Measurements from ENCODE around the gene COL8A2. TPM values are rescaled to one million over a fixed set of nuclear protein-coding genes. Genes with fewer than 3 reads are reported as not detected.

The COL8A2 gene
- total RNA-seq, 2 donors from 2014 or later: 0.18 to 0.40 TPM

DNA sequence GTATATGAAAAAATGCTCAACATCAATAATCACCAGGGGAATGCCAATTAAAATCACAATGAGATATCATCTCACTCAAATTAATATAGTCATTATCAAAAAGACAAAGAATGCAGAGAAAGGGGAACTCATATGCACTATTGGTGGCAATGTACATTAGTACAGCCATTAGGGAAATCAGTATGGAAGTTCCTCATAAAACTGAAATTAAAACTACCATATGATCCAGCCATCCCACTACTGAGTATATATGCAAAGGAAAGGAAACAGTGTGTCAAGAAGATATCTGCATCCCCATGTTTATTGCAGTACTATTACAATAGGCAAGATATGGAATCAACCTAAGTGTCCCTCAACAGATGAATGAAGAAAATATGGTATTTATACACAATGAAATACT lies 73.2 kb downstream of the COL8A2 start:
- H3K4me3 Mint-ChIP-seq: no peak overlapping the region
- H3K27ac Mint-ChIP-seq: no peak overlapping the region
- peaks cover 34% of the 10 kb centered on the region for H3K36me3 Mint-ChIP-seq (ENCODE audit: low read depth)
- Histone ChIP-seq H3K27ac (ENCODE audit: low read depth, low read length) (no peak overlapping the region), H3K4me1 (ENCODE audit: control insufficient read depth, insufficient read depth, low read length) (no peaks in the 10 kb centered on the region), H3K27me3 (ENCODE audit: control insufficient read depth, insufficient read depth, low read length, poor library complexity, severe bottlenecking) (no peaks in the 10 kb centered on the region), H3K9me3 (ENCODE audit: control insufficient read depth, low read length) (no peaks in the 10 kb centered on the region), H3K36me3 (ENCODE audit: control insufficient read depth, insufficient read depth, low read length) (peaks cover 43% of the 10 kb centered on the region), H3K4me3 (ENCODE audit: low read length) (no peak overlapping the region), H3K9ac (ENCODE audit: extremely low read depth, low read length, poor library complexity, severe bottlenecking) (no peak overlapping the region)
- no peaks in the 10 kb centered on the region for H3K9me3 Mint-ChIP-seq
- no peaks in the 10 kb centered on the region for H3K4me1 Mint-ChIP-seq
- no peak for TF ChIP-seq CTCF (conservative IDR thresholded peaks at IDR 0.05)
- no peaks in the 10 kb centered on the region for H3K27me3 Mint-ChIP-seq (ENCODE audit: insufficient read depth)
- DNase-seq: no peak

Other genes with a start within 250 kb of the COL8A2 start
- gene AGO1, start 242.0 kb downstream of the COL8A2 start, total RNA-seq: 10 to 100 TPM; 54.5 to 65.7 TPM
- 10 to 100 TPM; 32.8 to 39.8 TPM for gene AGO3, start 194.1 kb downstream of the COL8A2 start, total RNA-seq
- gene TEKT2, start 41.1 kb downstream of the COL8A2 start, total RNA-seq: 1 to 10 TPM; 5.6 to 9.5 TPM
- 10 to 100 TPM; 22.1 to 25.3 TPM for gene ADPRS, start 36.3 kb downstream of the COL8A2 start, total RNA-seq
- gene TRAPPC3, start 24.3 kb upstream of the COL8A2 start, total RNA-seq: 10 to 100 TPM; 61.5 to 79.9 TPM
- gene MAP7D1, start 30.9 kb upstream of the COL8A2 start, total RNA-seq: 100 to 1,000 TPM; 119 to 120 TPM
- 100 to 1,000 TPM; 145 to 165 TPM for gene THRAP3, start 99.2 kb upstream of the COL8A2 start, total RNA-seq
- gene SH3D21, start 181.1 kb upstream of the COL8A2 start, total RNA-seq: 10 to 100 TPM; 14.7 to 15.5 TPM
- gene EVA1B, start 198.4 kb upstream of the COL8A2 start, total RNA-seq: 10 to 100 TPM; 14.1 to 16.3 TPM

All from endodermal cell (in vitro differentiated cells).